Spleen (tissue), 3 donors: ENCODE results near the gene E2F8.

Experiments used
- POLR2A ChIP-seq, 3 donors: fragments of 450-650 bp; IDR thresholded peaks; one replicate each; pipeline ENCODE4 v1.5.1; 2017; ENCODE audit warnings: antibody characterized with exemption in 3 of 3, mild to moderate bottlenecking in 1 of 3
- POLR2AphosphoS5 ChIP-seq, 3 donors: sonication (generic); formaldehyde crosslinking; IDR thresholded peaks; one replicate each; pipeline ENCODE4 v1.5.1; 2017; ENCODE audit warnings: antibody characterized with exemption in 3 of 3

DNA sequence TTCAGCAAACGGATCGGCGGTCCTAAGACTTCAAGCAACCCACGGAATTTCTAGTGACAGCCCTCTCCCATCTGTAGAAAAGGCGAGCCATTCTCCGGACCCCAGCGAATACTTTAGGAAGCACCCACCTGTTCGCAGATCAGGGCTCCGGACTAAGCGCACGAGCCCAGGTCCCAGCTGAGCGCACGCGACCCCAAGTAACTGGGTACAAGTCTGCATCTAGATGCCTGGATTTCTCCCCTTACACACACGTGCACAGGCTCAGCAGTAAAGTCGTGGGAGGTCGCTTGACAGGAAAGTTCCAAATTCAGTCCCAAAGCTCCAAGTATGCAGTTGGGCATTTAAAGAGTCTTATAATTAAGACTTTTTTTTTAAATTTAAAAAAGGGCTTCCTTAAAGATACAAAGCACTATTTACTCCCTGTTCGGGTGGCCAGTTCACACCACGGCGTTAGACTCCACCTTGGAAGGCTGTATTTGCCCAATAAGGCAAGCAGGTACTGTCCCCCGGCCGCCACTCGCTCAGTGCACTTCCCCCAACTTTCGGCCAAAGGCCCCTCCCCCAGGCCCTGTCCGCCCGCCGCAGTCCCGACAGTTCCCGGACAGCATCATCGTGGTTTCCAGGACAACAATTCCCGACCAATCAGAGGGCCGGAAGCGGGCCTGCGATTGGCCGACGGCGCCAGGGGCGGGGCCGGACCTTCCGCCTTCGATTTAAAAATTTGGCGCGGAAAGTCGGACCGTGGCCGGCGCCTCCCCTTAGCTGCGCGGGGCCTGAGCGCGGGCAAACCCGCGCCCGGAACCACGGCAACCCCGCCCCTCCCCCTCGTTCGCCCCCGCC lies at the start of gene E2F8:
- peak in 2 of 3 donors; percentile 70 to 82 for TF ChIP-seq POLR2AphosphoS5 (IDR thresholded peaks at IDR 0.05)
- TF ChIP-seq POLR2A (IDR thresholded peaks at IDR 0.05) = peak in 1 of 3 donors; percentile 53
